Chondrocyte (in vitro differentiated cells): Measurements from ENCODE around the gene ARHGAP6. TPM values are rescaled to one million over a fixed set of nuclear protein-coding genes. Genes with fewer than 3 reads are reported as not detected.

Experiments used
- DNase-seq: peaks from one replicate; pipeline ENCODE4 v3.0.0; 2021; ENCODE audit warnings: mixed read lengths, low spot score
- H3K27ac Mint-ChIP-seq: one replicate; pipeline ENCODE4 v1.8.0; 2021; ENCODE audit warnings: mild to moderate bottlenecking, moderate library complexity, mixed read lengths; ENCODE audit not compliant: unreplicated experiment
- H3K27me3 Mint-ChIP-seq: 2 replicates; pipeline ENCODE4 v1.8.0; 2021; ENCODE audit warnings: low read depth, mixed read lengths
- H3K36me3 Mint-ChIP-seq: 2 replicates; pipeline ENCODE4 v1.8.0; 2021; ENCODE audit warnings: low read depth, mixed read lengths
- H3K4me1 Mint-ChIP-seq: 2 replicates; pipeline ENCODE4 v1.8.0; 2021; ENCODE audit warnings: low read depth, mild to moderate bottlenecking, mixed read lengths
- H3K4me3 Mint-ChIP-seq: one replicate; pipeline ENCODE4 v1.8.0; 2021; ENCODE audit warnings: mild to moderate bottlenecking, moderate library complexity, mixed read lengths; ENCODE audit not compliant: unreplicated experiment
- H3K9me3 Mint-ChIP-seq: 2 replicates; pipeline ENCODE4 v1.8.0; 2021; ENCODE audit warnings: low read depth, mixed read lengths
- CTCF ChIP-seq: fragments of 200-600 bp; sonication (generic); IDR thresholded peaks from 2 replicates; pipeline ENCODE4 v1.5.0; 2021; ENCODE audit warnings: antibody characterized with exemption, mild to moderate bottlenecking, moderate library complexity
- total RNA-seq: library from RNA; stranded (reverse); gene quantifications from 3 replicates; pipeline ENCODE4 v1.2.1, GENCODE V29; 2021

Gene ARHGAP6
- total RNA-seq, 1 donor from 2014 or later: 1.5 TPM

- H3K36me3 Mint-ChIP-seq: no peaks in the 10 kb centered on the region
- no peak overlapping the region for H3K4me3 Mint-ChIP-seq
- no peak for TF ChIP-seq CTCF
- H3K4me1 Mint-ChIP-seq: peaks cover 4% of the 10 kb centered on the region
- no peak overlapping the region for H3K27ac Mint-ChIP-seq
- no peaks in the 10 kb centered on the region for H3K27me3 Mint-ChIP-seq
- peaks cover 21% of the 10 kb centered on the region for H3K9me3 Mint-ChIP-seq
- DNase-seq: no peak
Observed at GRCh38 chrX:11375614-11376119, 290.1 kb downstream of the ARHGAP6 start.

- H3K9me3 Mint-ChIP-seq: peaks cover 27% of the 10 kb centered on the region
- TF ChIP-seq CTCF: no peak
- H3K27ac Mint-ChIP-seq: no peak overlapping the region
- no peak for DNase-seq
- H3K27me3 Mint-ChIP-seq: no peaks in the 10 kb centered on the region
- H3K4me3 Mint-ChIP-seq: no peak overlapping the region
- H3K4me1 Mint-ChIP-seq: no peaks in the 10 kb centered on the region
- no peaks in the 10 kb centered on the region for H3K36me3 Mint-ChIP-seq
Observed at GRCh38 chrX:11374570-11374969, 291.1 kb downstream of the ARHGAP6 start.

GRCh38 chrX:11371106-11371505 is 294.6 kb downstream of the ARHGAP6 start:
- no peak for DNase-seq
- TF ChIP-seq CTCF: no peak
- Mint-ChIP-seq H3K9me3 (peaks cover 22% of the 10 kb centered on the region), H3K27me3 (no peaks in the 10 kb centered on the region), H3K4me3 (no peak overlapping the region), H3K36me3 (no peaks in the 10 kb centered on the region), H3K4me1 (no peaks in the 10 kb centered on the region), H3K27ac (no peak overlapping the region)

GRCh38 chrX:11367609-11368430 is 297.9 kb downstream of the ARHGAP6 start:
- Mint-ChIP-seq H3K4me3 (no peak overlapping the region), H3K27me3 (no peaks in the 10 kb centered on the region), H3K36me3 (no peaks in the 10 kb centered on the region), H3K4me1 (no peaks in the 10 kb centered on the region), H3K9me3 (peaks cover 20% of the 10 kb centered on the region), H3K27ac (no peak overlapping the region)
- DNase-seq: no peak
- TF ChIP-seq CTCF: no peak

GRCh38 chrX:11366998-11367595 is 298.6 kb downstream of the ARHGAP6 start:
- no peak for DNase-seq
- Mint-ChIP-seq H3K36me3 (no peaks in the 10 kb centered on the region), H3K27ac (no peak overlapping the region), H3K4me1 (no peaks in the 10 kb centered on the region), H3K27me3 (no peaks in the 10 kb centered on the region), H3K4me3 (no peak overlapping the region), H3K9me3 (peaks cover 20% of the 10 kb centered on the region)
- no peak for TF ChIP-seq CTCF
